NCI-H2029 treated with DMSO at 0.1 percent for 48 hours (cell line): ENCODE measurements around the gene ZMYND8.

ENCODE experiments used
- DNase-seq: peaks from one replicate; lab custom pipeline; 2025; lab: John Stamatoyannopoulos, UW

The ZMYND8 gene

GRCh38 chr20:47173596-47174216 lies 182.8 kb downstream of the ZMYND8 start:
- no peak for DNase-seq

- no peak for DNase-seq
These were observed 183.9 kb downstream of the ZMYND8 start for GRCh38 chr20:47172579-47172978.

GRCh38 chr20:47167846-47168245 lies 188.7 kb downstream of the ZMYND8 start:
- DNase-seq = no peak

GRCh38 chr20:47165376-47165865 lies 191.1 kb downstream of the ZMYND8 start:
- no peak for DNase-seq

- DNase-seq = no peak
These were observed 192.4 kb downstream of the ZMYND8 start for GRCh38 chr20:47164140-47164539.

GRCh38 chr20:47161411-47161810 lies 195.1 kb downstream of the ZMYND8 start:
- no peak for DNase-seq

- DNase-seq = no peak
These were observed 195.5 kb downstream of the ZMYND8 start for GRCh38 chr20:47160992-47161391.

- DNase-seq = no peak
These were observed 196.3 kb downstream of the ZMYND8 start for GRCh38 chr20:47160240-47160639.
